HPDE6-E6E7 (cell line): ENCODE measurements around the gene CAGE1.
"Not testable (repeated sequence)": the region's sequence is repeated elsewhere in the genome, so short reads cannot be mapped to it uniquely, and the experiment has no call there.

Experiments used
- DNase-seq: peaks from one replicate; pipeline ENCODE4 v3.0.0; 2011; ENCODE audit warnings: missing footprints; ENCODE audit errors: extremely low spot score

Gene CAGE1

DNA sequence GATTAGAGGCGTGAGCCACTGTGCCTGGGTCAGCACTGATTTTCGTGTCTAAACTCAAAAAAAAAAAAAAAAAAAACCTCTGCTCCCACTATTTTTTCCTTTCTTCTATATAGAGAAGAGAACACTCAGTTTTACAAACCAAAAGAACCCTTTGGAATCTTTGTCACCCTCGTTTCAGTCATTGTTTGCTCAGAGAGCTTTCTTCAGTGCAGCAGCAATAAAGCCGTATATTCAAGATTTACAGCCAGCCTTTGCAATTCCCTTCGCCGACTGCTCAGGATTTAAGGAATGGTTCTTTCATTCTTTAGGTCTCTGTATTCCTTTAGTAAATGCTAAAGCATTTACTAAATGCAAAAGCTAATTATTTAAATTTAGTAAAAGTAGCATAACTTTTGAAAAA, 20.2 kb upstream of the CAGE1 start:
- DNase-seq = no peak

- no peak for DNase-seq
These were observed 17.2 kb upstream of the CAGE1 start for GRCh38 chr6:7406743-7407142.

DNA sequence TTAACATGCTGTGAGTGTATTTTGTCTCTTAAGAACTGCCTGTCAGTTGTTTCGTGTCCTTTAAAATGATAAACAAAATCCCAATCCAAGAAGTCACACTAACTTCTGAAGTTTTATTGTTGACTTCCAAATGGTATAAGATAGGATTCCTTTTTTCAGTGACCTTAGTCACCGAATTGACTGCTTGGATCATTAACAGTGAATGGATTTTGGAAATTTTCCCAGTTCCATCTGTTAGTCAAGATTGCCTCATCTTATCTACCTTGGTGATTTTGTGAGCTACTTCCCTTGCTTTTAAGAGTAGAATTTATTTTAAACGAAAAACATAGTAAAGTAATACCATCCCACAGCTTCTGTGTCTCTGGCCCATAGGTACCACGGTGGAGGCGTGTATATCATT, 15.0 kb upstream of the CAGE1 start:
- no peak for DNase-seq

DNA sequence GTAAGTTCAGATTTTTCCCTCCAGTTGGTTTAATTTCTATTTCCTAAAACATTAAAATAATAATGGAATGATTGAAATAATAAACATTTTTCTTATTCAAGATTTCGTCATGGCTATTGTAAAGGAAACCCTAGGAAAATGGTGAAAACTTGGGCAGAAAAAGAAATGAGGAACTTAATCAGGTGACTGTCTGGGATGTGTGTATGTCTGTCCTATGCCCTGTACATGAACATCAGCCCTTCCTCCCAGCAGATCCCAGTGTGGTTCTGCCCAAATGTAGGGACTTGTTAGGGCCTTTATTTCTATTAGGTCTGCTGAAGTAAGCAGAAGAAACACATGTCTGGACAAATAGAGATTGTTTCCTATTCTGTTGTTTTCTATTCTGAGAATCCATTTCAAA, 13.2 kb upstream of the CAGE1 start:
- DNase-seq = no peak

- no peak for DNase-seq
These were observed 11.5 kb upstream of the CAGE1 start for GRCh38 chr6:7401075-7401474.

- DNase-seq = no peak
These were observed 2.9 kb upstream of the CAGE1 start for GRCh38 chr6:7392402-7392801.

- DNase-seq = no peak
These were observed 1.6 kb upstream of the CAGE1 start for GRCh38 chr6:7391151-7391550.

DNA sequence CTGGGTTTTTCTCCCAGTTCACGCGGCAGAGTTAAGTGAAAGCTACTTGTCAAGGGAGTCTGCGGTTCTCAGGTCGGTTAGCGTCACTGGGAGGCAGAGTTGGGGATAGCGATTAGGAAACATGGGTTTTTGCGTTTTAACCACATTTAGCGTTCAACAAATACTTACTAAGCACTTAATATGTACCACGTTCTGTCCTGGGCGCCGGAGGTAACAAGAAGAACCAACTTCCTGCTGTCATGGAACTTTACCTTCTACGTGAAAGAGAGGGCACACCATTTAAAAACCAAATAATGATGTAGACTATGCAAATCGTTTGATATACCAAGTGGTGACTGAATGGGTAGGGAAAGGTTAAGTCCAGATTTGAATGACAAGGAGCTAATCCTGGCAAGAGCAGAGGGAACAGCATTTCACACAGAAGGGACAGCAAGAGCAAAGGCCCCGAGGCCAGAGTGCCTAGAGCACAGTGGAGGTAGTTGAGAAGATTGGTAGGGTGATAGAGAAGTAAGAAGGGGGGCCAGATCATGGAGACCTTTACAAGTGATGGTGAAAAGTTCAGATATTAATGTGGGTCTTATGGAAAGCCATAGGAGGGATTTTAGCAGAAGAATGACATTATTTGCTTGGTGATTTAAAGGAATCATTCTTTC, 810 bp upstream of the CAGE1 start:
- no peak for DNase-seq

DNA sequence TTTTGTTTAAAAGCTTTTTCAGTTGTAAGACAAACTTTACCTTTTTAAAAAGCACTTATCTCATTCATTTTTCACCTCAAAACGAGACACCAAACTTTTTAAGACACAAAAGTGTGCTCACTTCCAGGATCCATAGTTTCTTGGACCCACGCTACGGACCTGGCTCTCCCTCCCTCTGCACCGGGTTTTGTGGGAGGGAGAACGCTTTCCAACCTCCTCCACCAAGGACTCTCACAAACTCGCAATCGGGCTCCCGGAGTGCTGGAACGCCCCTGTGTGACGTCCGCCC, 436 bp downstream of the CAGE1 start:
- DNase-seq = peak; percentile 58

DNA sequence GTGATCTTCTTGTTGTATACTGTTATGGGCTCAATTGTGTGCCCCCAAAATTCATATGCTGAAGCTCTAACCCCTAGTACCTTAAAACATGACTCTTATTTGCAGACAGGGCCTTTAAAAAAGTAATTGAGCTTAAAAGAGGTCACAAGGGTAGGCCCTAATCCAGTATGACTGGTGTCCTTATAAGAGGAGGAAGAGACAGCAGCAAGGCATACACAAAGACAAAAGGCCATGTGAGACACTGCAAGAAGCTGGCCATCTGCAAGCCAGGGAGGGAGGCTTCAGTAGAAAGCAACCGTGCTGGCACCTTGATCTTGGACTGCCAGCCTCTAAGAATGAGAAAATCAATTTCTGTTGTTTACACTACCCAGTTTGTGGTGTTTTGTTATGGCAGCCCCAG, 8.4 kb downstream of the CAGE1 start:
- DNase-seq = no peak

GRCh38 chr6:7378740-7379139, 10.8 kb downstream of the CAGE1 start:
- DNase-seq = no peak

DNA sequence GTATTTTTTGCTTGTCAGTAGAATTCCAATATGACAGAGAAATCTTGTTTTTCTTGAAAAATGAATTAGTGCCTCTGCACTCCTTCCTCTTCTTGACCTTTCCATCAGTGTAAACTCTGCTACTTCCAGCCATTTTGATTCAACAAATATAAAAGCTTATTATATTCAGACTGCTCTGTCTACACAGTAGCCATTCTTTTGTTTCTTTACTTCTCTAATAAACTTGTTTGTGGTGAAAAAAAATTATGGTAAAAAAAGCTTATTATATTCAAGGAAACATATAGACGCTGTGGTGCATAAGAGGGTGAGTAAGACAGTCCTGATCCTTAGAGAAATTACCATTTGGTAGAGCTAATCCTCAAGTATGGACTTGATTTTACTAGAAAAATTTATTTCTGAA, 11.6 kb downstream of the CAGE1 start:
- no peak for DNase-seq

DNA sequence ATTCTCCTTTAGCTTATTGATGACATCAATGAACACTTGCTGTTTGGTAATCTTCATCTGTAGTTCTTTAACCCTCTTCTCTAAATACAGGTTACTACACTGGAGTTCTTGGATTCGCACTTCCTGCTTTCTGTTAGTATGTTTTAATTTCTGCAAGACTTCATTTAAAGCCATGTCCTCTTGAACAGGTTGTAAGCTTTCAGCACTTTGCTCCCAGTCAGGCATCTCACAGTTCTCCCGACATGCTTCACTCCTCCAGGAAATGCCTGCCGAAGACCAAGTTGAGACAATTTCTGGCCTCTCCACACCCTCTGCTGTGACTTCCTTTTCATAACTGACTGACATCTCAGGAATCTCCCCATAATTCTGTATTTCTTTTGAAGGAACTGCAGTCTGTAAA, 15.8 kb downstream of the CAGE1 start:
- DNase-seq = no peak

- no peak for DNase-seq
These were observed 22.1 kb downstream of the CAGE1 start for GRCh38 chr6:7367408-7367807.

DNA sequence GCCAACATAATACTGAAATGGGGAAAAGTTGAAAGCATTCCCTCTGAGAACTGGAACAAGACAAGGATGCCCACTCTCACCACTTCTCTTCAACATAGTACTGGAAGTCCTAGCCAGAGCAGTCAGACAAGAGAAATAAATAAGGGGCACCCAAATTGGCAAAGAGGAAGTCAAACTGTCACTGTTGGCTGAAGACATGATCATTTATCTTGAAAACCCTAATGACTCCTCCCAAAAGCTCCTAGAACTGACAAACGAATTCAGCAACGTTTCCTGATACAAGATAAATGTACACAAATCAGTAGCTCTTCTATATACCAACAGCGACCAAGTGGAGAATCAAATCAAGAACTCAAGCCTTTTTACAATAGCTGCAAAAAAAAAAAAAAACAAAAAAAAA, 37.6 kb downstream of the CAGE1 start:
- DNase-seq = not testable (repeated sequence)

DNA sequence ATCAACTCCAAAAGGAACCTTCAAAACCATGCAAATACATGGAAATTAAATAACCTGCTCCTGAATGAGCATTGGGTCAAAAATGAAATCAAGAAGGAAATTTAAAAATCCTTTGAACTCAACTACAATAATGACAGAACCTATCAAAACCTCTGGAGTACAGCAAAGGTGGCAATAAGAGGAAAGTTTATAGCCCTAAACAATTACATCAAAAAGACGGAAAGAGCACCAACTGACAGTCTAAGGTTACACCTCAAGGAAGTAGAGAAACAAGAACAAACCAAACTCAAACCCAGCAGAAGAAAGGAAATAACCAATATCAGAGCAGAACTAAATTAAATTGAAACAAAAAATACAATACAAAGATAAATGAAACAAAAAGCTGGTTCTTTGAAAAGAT, 39.0 kb downstream of the CAGE1 start:
- not testable (repeated sequence) for DNase-seq

DNA sequence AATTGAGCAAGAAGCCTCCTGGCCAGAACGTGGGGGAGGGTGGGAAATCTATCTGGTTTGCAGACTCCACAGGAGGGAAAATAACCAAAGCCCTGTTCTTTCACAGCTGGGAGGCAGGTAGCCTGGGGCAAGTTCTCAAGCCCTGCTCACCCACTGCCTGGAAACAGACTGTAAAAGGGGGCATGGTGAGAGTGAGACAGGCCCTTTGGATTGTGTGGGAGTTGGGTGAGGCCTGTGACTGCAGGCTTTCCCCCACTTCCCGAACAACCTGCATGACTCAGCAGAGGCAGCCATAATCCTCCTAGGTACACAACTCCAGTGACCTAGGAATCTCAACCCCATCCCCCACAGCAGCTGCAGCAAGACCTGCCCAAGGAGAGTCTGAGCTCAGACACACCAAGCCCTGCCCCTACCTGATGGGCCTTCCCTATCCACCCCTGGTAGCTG, 42.0 kb downstream of the CAGE1 start:
- DNase-seq = peak; percentile 20

DNA sequence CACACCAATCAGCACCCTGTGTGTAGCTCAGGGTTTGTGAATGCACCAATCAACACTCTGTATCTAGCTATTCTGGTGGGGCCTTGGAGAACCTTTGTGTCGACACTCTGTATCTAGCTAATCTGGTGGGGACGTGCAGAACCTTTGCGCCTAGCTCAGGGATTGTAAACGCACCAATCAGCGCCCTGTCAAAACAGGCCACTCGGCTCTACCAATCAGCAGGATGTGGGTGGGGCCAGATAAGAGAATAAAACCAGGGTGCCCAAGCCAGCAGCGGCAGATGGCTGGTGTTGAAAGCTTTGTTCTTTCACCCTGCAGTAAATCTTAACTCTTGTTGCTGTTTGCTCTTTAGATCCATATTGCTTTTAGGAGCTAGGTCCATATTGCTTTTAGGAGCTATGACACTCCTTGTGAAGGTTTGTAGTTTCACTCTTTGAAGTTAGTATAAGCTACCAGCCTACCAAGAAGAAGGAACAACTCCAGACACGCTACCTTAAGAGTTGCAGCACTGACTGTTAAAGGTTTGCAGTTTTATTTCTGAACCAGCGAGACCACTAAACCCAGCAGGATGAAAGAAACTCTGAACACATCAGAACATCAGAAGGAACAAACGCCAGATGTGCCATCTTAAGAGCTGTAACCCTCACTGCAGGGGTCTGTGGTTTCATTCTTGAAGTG, 44.6 kb downstream of the CAGE1 start:
- not testable (repeated sequence) for DNase-seq

- DNase-seq = no peak
These were observed 45.7 kb downstream of the CAGE1 start for GRCh38 chr6:7343546-7344475.

DNA sequence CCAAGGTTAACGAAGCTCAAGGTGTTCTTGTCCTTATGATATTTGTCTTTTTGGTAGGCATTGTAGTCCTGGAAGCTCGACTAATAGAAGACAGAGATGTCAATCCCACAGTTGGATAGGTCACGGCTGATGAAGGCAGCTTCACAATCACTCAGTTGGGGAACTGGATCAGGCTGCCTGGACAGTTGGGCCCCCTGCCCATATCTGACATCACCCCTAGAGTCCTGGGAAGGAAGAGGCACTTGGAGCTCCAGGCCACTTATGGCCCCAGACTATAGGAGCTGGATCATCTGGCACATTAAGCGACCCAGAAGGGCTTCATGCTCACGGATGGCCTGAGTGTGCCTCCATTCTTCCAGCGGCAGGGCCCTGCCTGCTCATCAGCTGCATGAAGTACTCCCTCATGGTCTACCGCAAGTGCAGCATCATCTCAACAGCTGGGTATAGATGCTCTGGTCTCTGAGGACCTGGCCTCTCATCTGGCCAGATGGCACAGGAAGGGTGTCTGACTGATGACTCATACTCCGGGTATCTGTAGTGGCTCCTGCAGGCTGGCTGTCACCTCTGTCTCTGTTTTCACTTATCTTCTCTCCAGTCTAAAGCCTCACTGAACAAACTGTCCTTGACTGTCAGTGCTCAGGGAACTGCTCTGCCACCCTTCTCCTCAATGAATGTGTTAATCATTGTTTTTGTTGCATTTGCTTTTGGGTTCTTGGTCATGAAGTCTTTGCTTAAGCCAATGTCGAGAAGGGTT, 47.4 kb downstream of the CAGE1 start:
- DNase-seq = no peak

- no peak for DNase-seq
These were observed 48.3 kb downstream of the CAGE1 start for GRCh38 chr6:7341271-7341670.
